Immature natural killer cell (primary cell): Measurements from ENCODE around the gene OR3A2. TPM values are rescaled to one million over a fixed set of nuclear protein-coding genes. Genes with fewer than 3 reads are reported as not detected.
A peak's percentile ranks its signal among the peaks of the same experiment; 100 is the strongest.
"Not testable (repeated sequence)": the region's sequence is repeated elsewhere in the genome, so short reads cannot be mapped to it uniquely, and the experiment has no call there.

Source experiments
- DNase-seq, 3 donors: peaks; one replicate each; pipeline ENCODE4 v3.0.0; 2022; ENCODE audit warnings: mixed read lengths in 1 of 3
- H3K27ac Mint-ChIP-seq, 6 donors: one replicate each; pipeline ENCODE4 v1.8.0; 2020; ENCODE audit warnings: mixed read lengths in 6 of 6, mild to moderate bottlenecking in 5 of 6, inconsistent platforms in 4 of 6, moderate library complexity in 3 of 6
- H3K27me3 Mint-ChIP-seq, 3 donors: one replicate each; pipeline ENCODE4 v1.8.0; 2020 to 2021; ENCODE audit warnings: low read depth in 3 of 3, mild to moderate bottlenecking in 3 of 3, mixed read lengths in 3 of 3, moderate library complexity in 3 of 3, inconsistent platforms in 1 of 3
- H3K36me3 Mint-ChIP-seq, 3 donors: one replicate each; pipeline ENCODE4 v1.8.0; 2020; ENCODE audit warnings: mixed read lengths in 3 of 3, inconsistent platforms in 2 of 3, mild to moderate bottlenecking in 2 of 3
- H3K4me1 Mint-ChIP-seq, 2 donors: one replicate each; pipeline ENCODE4 v1.8.0; 2020; ENCODE audit warnings: inconsistent platforms in 2 of 2, mild to moderate bottlenecking in 2 of 2, mixed read lengths in 2 of 2, moderate library complexity in 1 of 2
- H3K4me3 Mint-ChIP-seq, 5 donors: one replicate each; pipeline ENCODE4 v1.8.0; 2020; ENCODE audit warnings: mild to moderate bottlenecking in 5 of 5, mixed read lengths in 5 of 5, inconsistent platforms in 3 of 5, moderate library complexity in 3 of 5
- H3K9me3 Mint-ChIP-seq, 6 donors: one replicate each; pipeline ENCODE4 v1.8.0; 2020; ENCODE audit warnings: mild to moderate bottlenecking in 6 of 6, mixed read lengths in 6 of 6, inconsistent platforms in 4 of 6, moderate library complexity in 3 of 6
- polyA plus RNA-seq, 3 donors: library from polyadenylated mRNA; unstranded; fragments of 300-500 nt; fragmentation: Illumina TruSeq; gene quantifications; one replicate each; pipeline ENCODE4 v1.2.3, GENCODE V29; 2021

The OR3A2 gene
- polyA plus RNA-seq, 3 donors from 2014 or later: 3.8 TPM; not detected in 2

GRCh38 chr17:3378321-3378720, 7.8 kb downstream of the OR3A2 start:
- peaks cover 0 to 9% (median 4%) of the 10 kb centered on the region in 6 donors for H3K9me3 Mint-ChIP-seq
- DNase-seq: no peak
- no peak overlapping the region for H3K27ac Mint-ChIP-seq
- H3K27me3 Mint-ChIP-seq: peaks cover 6 to 9% (median 9%) of the 10 kb centered on the region in 3 donors
- H3K4me1 Mint-ChIP-seq: no peaks in the 10 kb centered on the region
- no peak overlapping the region for H3K4me3 Mint-ChIP-seq
- H3K36me3 Mint-ChIP-seq: no peaks in the 10 kb centered on the region

DNA sequence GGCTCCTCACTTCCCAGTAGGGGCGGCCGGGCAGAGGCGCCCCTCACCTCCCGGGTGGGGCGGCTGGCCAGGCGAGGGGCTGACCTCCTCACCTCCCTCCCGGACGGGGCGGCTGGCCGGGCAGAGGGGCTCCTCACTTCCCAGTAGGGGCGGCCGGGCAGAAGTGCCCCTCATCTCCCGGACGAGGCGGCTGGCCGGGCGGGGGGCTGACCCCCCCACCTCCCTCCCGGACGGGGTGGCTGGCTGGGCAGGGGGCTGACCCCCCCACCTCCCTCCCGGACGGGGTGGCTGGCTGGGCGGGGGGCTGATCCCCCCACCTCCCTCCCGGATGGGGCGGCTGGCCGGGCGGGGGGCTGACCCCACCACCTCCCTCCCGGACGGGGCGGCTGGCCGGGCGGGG, 14.9 kb downstream of the OR3A2 start:
- Mint-ChIP-seq H3K9me3 (peaks cover 0 to 14% (median 9%) of the 10 kb centered on the region in 6 donors), H3K27me3 (peaks cover 5 to 16% (median 7%) of the 10 kb centered on the region in 3 donors)
- not testable (repeated sequence) for H3K4me1 Mint-ChIP-seq, H3K27ac Mint-ChIP-seq, H3K36me3 Mint-ChIP-seq, DNase-seq, H3K4me3 Mint-ChIP-seq

- Mint-ChIP-seq H3K27me3 (peaks cover 2 to 21% (median 3%) of the 10 kb centered on the region in 3 donors), H3K9me3 (peaks cover 5 to 16% (median 10%) of the 10 kb centered on the region in 6 donors)
- not testable (repeated sequence) for DNase-seq, H3K4me3 Mint-ChIP-seq, H3K27ac Mint-ChIP-seq, H3K36me3 Mint-ChIP-seq, H3K4me1 Mint-ChIP-seq
Observed at GRCh38 chr17:3342782-3343181, 43.3 kb downstream of the OR3A2 start.

DNA sequence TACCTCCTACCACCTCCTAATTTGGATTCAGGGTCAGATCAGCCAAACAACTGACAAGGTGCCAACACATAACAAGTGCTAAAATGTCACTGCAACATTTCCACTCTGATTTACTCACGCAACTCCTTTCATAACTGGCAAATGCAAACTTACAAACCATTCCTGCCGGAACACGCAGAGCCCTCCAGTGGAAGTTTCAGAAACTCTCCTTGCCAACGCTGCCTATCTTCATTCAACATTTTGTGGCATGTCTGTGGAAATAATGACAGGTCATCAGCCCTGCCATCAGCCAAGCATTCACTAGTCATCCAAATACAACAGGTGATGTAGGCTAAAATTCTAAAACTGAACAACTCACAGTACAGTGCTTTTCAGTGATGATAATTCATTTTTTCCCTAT, 50.2 kb downstream of the OR3A2 start:
- no peaks in the 10 kb centered on the region for H3K36me3 Mint-ChIP-seq
- H3K27me3 Mint-ChIP-seq: peaks cover 3 to 20% (median 10%) of the 10 kb centered on the region in 3 donors
- no peak overlapping the region for H3K27ac Mint-ChIP-seq
- DNase-seq: no peak
- peaks cover 0 to 5% (median 2%) of the 10 kb centered on the region in 6 donors for H3K9me3 Mint-ChIP-seq
- H3K4me1 Mint-ChIP-seq: no peaks in the 10 kb centered on the region
- H3K4me3 Mint-ChIP-seq: no peak overlapping the region

DNA sequence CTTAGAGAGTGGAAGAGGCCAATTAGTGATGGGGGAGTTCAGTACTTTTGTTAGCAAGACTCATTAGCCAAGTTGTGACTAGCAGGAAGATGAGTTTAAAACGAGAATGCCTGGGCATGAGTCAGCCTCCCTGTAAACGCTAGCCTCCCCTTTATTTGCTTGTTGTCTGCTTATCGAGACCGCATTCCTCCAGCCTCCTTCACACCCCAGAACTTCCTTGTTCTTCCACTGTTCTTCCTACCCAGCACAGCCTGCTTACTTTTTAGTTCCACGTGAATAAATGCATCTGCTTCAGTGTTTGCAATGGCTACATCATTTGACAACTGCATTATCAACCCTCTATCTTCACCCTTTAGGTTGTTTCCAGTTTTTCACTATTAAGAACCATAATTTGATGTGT, 67.8 kb downstream of the OR3A2 start:
- no peak overlapping the region for H3K4me3 Mint-ChIP-seq
- no peak overlapping the region for H3K27ac Mint-ChIP-seq
- H3K4me1 Mint-ChIP-seq: no peaks in the 10 kb centered on the region
- no peak for DNase-seq
- H3K9me3 Mint-ChIP-seq: peaks cover 0 to 2% (median 0%) of the 10 kb centered on the region in 6 donors
- no peaks in the 10 kb centered on the region for H3K36me3 Mint-ChIP-seq
- H3K27me3 Mint-ChIP-seq: peaks cover 0 to 10% (median 6%) of the 10 kb centered on the region in 3 donors

DNA sequence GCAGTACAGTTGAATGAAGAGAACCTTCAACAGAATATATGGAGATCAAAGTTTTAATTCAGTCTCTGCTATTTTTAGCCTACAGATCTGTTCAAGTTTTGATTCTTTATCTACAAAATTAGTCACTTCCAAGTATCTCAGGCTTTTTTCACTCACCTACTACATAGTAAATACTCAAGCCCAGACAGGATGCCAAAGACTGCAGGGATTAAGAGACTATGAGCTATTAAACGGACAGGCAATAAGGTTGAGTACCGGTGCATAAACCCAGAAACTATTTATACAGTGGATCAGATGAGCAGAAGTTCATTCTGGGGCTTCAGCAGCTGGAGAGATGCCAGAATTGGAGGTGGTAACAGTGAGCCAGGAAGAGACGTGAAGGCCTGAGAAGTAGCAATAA, 69.3 kb downstream of the OR3A2 start:
- Mint-ChIP-seq H3K27ac (no peak overlapping the region), H3K36me3 (no peaks in the 10 kb centered on the region), H3K4me1 (no peaks in the 10 kb centered on the region), H3K9me3 (peaks cover 0 to 2% (median 0%) of the 10 kb centered on the region in 6 donors), H3K27me3 (peaks cover 0 to 6% (median 6%) of the 10 kb centered on the region in 3 donors), H3K4me3 (no peak overlapping the region)
- no peak for DNase-seq

DNA sequence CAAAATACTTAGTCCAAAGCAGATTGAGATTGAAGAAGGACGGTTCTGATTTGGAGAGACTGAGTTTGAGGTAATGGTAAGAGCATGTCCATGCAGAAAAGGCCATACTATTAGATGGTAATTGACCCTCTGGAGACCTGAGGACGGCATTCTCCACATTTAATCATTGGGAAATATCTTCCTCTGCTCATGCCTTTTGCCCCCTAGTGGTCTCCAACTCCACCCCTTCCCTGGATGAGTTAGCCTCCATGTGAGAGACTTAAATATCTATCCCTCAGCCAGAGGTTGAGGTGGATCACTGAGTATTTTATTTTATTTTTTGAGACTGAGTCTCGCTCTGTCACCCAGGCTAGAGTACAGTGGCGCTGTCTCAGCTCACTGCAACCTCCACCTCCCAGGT, 77.5 kb downstream of the OR3A2 start:
- H3K9me3 Mint-ChIP-seq: no peaks in the 10 kb centered on the region
- peaks cover 3 to 8% (median 7%) of the 10 kb centered on the region in 3 donors for H3K27me3 Mint-ChIP-seq
- H3K27ac Mint-ChIP-seq: no peak overlapping the region
- H3K4me3 Mint-ChIP-seq: no peak overlapping the region
- H3K36me3 Mint-ChIP-seq: no peaks in the 10 kb centered on the region
- no peak for DNase-seq
- no peaks in the 10 kb centered on the region for H3K4me1 Mint-ChIP-seq

- Mint-ChIP-seq H3K4me3 (no peak within 1 kb of the TSS), H3K36me3 (no peaks in the 10 kb centered on the region), H3K9me3 (no peaks in the 10 kb centered on the region), H3K27ac (no peak within 1 kb of the TSS), H3K27me3 (peaks cover 2 to 13% (median 7%) of the 10 kb centered on the region in 3 donors), H3K4me1 (no peaks in the 10 kb centered on the region)
- DNase-seq: no peak
Observed at GRCh38 chr17:3298260-3298659, 87.8 kb downstream of the OR3A2 start, which contains the start of gene OR3A1. Gene OR3A1 (minus strand): TSS chr17:3298360. CDS start chr17:3292582, 5,778 bp downstream.

DNA sequence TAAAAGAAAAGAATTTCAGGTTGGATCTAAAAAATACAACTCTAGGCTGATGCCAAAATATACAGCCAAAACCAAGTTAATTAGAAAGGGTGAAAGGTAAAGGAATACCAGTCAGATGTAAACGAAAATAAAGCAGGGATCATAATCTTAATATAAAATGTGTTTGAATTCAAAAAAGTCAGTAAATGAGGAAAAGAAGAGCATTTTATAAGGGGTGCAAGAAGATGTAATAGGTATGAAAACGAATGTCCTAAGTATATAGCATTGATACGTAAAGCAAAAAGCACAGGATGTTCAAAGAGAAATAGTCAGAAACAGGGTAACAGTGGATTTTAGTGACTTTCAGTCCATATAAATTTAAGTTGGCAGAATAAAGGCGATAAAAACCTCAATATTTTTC, 90.5 kb downstream of the OR3A2 start:
- no peaks in the 10 kb centered on the region for H3K4me1 Mint-ChIP-seq
- H3K27me3 Mint-ChIP-seq: peaks cover 2 to 20% (median 5%) of the 10 kb centered on the region in 3 donors
- H3K27ac Mint-ChIP-seq: no peak overlapping the region
- DNase-seq: no peak
- no peak overlapping the region for H3K4me3 Mint-ChIP-seq
- no peaks in the 10 kb centered on the region for H3K9me3 Mint-ChIP-seq
- no peaks in the 10 kb centered on the region for H3K36me3 Mint-ChIP-seq

DNA sequence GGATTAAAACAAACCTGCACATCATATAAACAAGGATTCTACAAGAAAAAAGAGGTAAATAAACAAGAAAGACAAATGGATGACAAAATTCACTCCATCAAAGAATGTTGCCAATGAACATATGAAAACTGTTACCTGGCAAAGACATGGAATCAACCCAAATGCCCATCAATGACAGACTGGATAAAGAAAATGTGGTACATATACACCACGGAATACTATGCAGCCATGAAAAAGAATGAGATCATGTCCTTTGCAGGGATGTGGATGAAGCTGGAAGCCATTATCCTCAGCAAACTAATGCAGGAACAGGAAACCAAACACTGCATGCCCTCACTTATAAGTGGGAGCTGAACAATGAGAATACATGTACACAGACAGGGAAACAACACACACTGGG, 92.6 kb downstream of the OR3A2 start:
- not testable (repeated sequence) for H3K36me3 Mint-ChIP-seq, H3K4me3 Mint-ChIP-seq, H3K27ac Mint-ChIP-seq, H3K4me1 Mint-ChIP-seq, DNase-seq, H3K9me3 Mint-ChIP-seq
- peaks cover 2 to 20% (median 7%) of the 10 kb centered on the region in 3 donors for H3K27me3 Mint-ChIP-seq

DNA sequence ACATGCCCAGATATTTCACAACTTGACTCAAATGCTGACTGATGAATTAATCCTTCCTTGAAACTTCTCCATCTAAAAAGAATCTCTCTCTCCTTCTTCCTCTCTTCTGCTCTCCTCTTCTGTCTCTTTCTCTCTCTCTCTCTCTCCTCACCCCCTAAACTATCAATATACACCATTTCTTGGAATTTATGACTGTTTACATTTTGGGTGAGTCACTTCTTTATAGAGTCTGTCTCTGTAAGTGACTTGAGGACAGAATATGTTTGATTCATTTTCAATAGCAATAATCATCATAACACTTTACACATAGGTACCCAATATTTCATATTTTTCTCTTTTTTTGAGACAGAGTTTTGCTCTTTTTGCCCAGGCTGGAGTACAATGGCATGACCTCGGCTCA, 103.2 kb downstream of the OR3A2 start:
- peak overlapping the region in 2 of 6 donors; percentile 1 to 48 for H3K27ac Mint-ChIP-seq
- no peak for DNase-seq

GRCh38 chr17:3276126-3276525, 110.0 kb downstream of the OR3A2 start:
- H3K36me3 Mint-ChIP-seq: peaks cover 0 to 5% (median 3%) of the 10 kb centered on the region in 3 donors
- H3K27ac Mint-ChIP-seq: no peak overlapping the region
- peaks cover 0 to 12% (median 5%) of the 10 kb centered on the region in 6 donors for H3K9me3 Mint-ChIP-seq
- H3K4me3 Mint-ChIP-seq: no peak overlapping the region
- H3K4me1 Mint-ChIP-seq: peaks cover 0 to 3% of the 10 kb centered on the region in 2 donors
- H3K27me3 Mint-ChIP-seq: peaks cover 2 to 6% (median 5%) of the 10 kb centered on the region in 3 donors
- DNase-seq: no peak

More for the DNA sequence above, 103.2 kb downstream of the OR3A2 start:
- H3K9me3 Mint-ChIP-seq: peaks cover 0 to 3% (median 0%) of the 10 kb centered on the region in 6 donors
- H3K36me3 Mint-ChIP-seq: no peaks in the 10 kb centered on the region
- no peak overlapping the region for H3K4me3 Mint-ChIP-seq
- H3K27me3 Mint-ChIP-seq: peaks cover 6 to 23% (median 8%) of the 10 kb centered on the region in 3 donors
- H3K4me1 Mint-ChIP-seq: peaks cover 0 to 6% of the 10 kb centered on the region in 2 donors

DNA sequence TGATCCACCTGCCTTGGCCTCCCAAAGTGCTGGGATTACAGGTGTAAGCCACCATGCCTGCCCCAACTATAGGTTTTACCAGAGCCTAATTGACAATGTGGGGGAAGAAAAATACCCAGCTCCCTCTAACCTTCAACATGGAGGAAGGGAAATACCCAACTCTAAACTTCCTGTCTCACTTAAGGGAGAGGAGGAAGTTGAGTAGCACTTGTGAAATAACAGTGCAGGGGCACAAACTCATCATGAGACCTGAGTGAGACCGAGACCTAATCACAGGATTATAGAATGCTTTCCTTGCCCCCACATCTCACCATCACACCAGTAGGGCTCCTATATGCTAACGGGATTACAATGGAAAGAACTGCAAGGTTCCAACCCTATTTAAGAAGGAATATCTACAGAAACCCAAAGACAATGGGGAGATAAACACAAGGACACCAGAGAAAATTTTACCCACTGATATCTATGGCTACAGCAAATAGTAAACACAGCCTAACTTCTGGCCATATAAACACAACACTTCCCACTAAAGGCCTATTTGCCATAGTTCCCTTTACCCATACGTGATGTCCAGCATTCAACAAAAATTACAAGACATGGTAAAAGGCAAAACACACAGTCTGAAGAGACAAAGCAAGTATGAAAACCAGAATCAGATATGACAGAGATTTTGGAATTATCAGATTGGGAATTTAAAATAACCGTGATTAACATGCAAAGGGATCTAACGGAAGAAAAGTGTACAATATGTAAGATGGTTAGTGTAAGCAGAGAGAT, 114.8 kb downstream of the OR3A2 start:
- Mint-ChIP-seq H3K36me3 (peaks cover 0 to 5% (median 3%) of the 10 kb centered on the region in 3 donors), H3K9me3 (peaks cover 3 to 20% (median 6%) of the 10 kb centered on the region in 6 donors), H3K4me1 (peaks cover 0 to 4% of the 10 kb centered on the region in 2 donors), H3K4me3 (no peak overlapping the region), H3K27me3 (peaks cover 2 to 6% (median 3%) of the 10 kb centered on the region in 3 donors), H3K27ac (no peak overlapping the region)
- no peak for DNase-seq

DNA sequence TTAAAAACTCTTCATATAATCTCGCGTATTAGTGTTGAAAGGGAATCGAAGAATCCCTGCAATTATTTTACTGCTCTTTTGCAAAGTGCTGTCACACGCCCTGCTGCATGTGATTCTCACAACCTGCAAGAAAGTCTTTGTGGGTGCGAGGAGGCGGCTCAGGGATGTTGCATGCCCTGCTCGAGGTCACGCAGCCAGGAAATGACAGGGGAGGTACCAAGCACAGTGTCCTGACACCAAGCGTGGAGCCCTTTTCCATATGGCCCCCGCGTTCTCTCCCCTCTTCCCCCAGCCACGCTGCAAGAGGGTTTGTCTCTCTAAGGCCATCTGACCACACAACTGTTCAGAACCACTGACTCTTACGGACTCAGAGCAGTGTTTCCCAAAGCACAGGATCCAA, 125.5 kb downstream of the OR3A2 start:
- no peaks in the 10 kb centered on the region for H3K36me3 Mint-ChIP-seq
- H3K27me3 Mint-ChIP-seq: peaks cover 2 to 9% (median 6%) of the 10 kb centered on the region in 3 donors
- H3K4me3 Mint-ChIP-seq: peak overlapping the region in 4 of 5 donors; percentile 12 to 65 (median 60)
- no peaks in the 10 kb centered on the region for H3K9me3 Mint-ChIP-seq
- H3K4me1 Mint-ChIP-seq: peaks cover 10 to 25% of the 10 kb centered on the region in 2 donors
- DNase-seq: peak in 2 of 3 donors; percentile 33 to 47
- H3K27ac Mint-ChIP-seq: peak overlapping the region in 4 of 6 donors; percentile 71 to 90 (median 81)
